Esophagus (tissue), 2 donors: ENCODE data around the gene FAM168A. TPM values are rescaled to one million over a fixed set of nuclear protein-coding genes. Genes with fewer than 3 reads are reported as not detected.

Experiments used
- H3K27ac ChIP-seq, 2 donors: one replicate each; pipeline ENCODE4 v1.5.1; 2013; ENCODE audit warnings: low read depth in 2 of 2, mild to moderate bottlenecking in 2 of 2, inconsistent platforms in 1 of 2, low read length in 1 of 2, moderate library complexity in 1 of 2
- H3K27me3 ChIP-seq, 2 donors: one replicate each; pipeline ENCODE4 v1.6.1; 2013; ENCODE audit warnings: low read length in 2 of 2, control low read depth in 1 of 2, mild to moderate bottlenecking in 1 of 2; ENCODE audit not compliant: insufficient read depth in 2 of 2, control insufficient read depth in 1 of 2
- H3K36me3 ChIP-seq, 2 donors: one replicate each; pipeline ENCODE4 v1.6.1; 2013; ENCODE audit warnings: low read length in 1 of 2; ENCODE audit not compliant: control insufficient read depth in 2 of 2, insufficient read depth in 2 of 2
- H3K4me1 ChIP-seq, 2 donors: one replicate each; pipeline ENCODE4 v1.6.1; 2013; ENCODE audit warnings: low read length in 1 of 2; ENCODE audit not compliant: control insufficient read depth in 2 of 2, insufficient read depth in 2 of 2
- H3K4me3 ChIP-seq, 2 donors: one replicate each; pipeline ENCODE4 v1.5.1; 2013; ENCODE audit warnings: low read length in 2 of 2, mild to moderate bottlenecking in 2 of 2, low read depth in 1 of 2, moderate library complexity in 1 of 2
- H3K9me3 ChIP-seq, 2 donors: one replicate each; pipeline ENCODE4 v1.6.1; 2013; ENCODE audit warnings: mild to moderate bottlenecking in 2 of 2, low read depth in 1 of 2, low read length in 1 of 2, moderate library complexity in 1 of 2; ENCODE audit not compliant: control insufficient read depth in 2 of 2, insufficient read depth in 1 of 2
- WGBS, 2 donors: extraction: QIAGEN DNeasy Blood & Tissue Kit; methylation state at CpG; one replicate each; pipeline ENCODE4 v1.1.7; 2013; 5-methylcytosine and 5-hydroxymethylcytosine counted together
- polyA plus RNA-seq, 2 donors: library from polyadenylated mRNA; stranded (reverse); fragments of 200-250 nt; gene quantifications; one replicate each; pipeline ENCODE4 v1.2.3, GENCODE V29; 2013
- donor health status: healthy with polysubstance abuse.
- donor health status: Bipolar disorder and iron deficiency.

FAM168A gene
- polyA plus RNA-seq, 2 donors, result 4.0 TPM

GRCh38 chr11:73429121-73429750 is 168.7 kb downstream of the FAM168A start:
- H3K27ac ChIP-seq, result no peak overlapping the region
- H3K4me1 ChIP-seq, result no peaks in the 10 kb centered on the region
- no peak overlapping the region for H3K4me3 ChIP-seq
- H3K27me3 ChIP-seq, result no peaks in the 10 kb centered on the region
- H3K9me3 ChIP-seq, result no peaks in the 10 kb centered on the region
- H3K36me3 ChIP-seq, result peaks cover 0 to 6% of the 10 kb centered on the region in 2 donors
- 67 to 70% methylated on average over 5 of the region's 5 CpGs for WGBS, 2 donors

- Histone ChIP-seq H3K27me3 (no peaks in the 10 kb centered on the region), H3K4me3 (no peak overlapping the region), H3K36me3 (peaks cover 0 to 6% of the 10 kb centered on the region in 2 donors), H3K4me1 (no peaks in the 10 kb centered on the region), H3K9me3 (no peaks in the 10 kb centered on the region), H3K27ac (no peak overlapping the region)
Observed at GRCh38 chr11:73428699-73429098, 169.2 kb downstream of the FAM168A start.

- Histone ChIP-seq H3K9me3 (no peaks in the 10 kb centered on the region), H3K27me3 (no peaks in the 10 kb centered on the region), H3K36me3 (peaks cover 0 to 6% of the 10 kb centered on the region in 2 donors), H3K4me1 (no peaks in the 10 kb centered on the region), H3K4me3 (no peak overlapping the region), H3K27ac (no peak overlapping the region)
Observed at GRCh38 chr11:73428227-73428626, 169.7 kb downstream of the FAM168A start.

GRCh38 chr11:73426219-73426850 is 171.6 kb downstream of the FAM168A start:
- Histone ChIP-seq H3K4me3 (no peak overlapping the region), H3K9me3 (no peaks in the 10 kb centered on the region), H3K27ac (no peak overlapping the region), H3K4me1 (no peaks in the 10 kb centered on the region), H3K27me3 (no peaks in the 10 kb centered on the region), H3K36me3 (peaks cover 0 to 6% of the 10 kb centered on the region in 2 donors)
- 79 to 89% methylated on average over 2 of the region's 2 CpGs for WGBS, 2 donors

- no peak overlapping the region for H3K4me3 ChIP-seq
- H3K9me3 ChIP-seq, result no peaks in the 10 kb centered on the region
- no peaks in the 10 kb centered on the region for H3K27me3 ChIP-seq
- peaks cover 0 to 1% of the 10 kb centered on the region in 2 donors for H3K36me3 ChIP-seq
- H3K27ac ChIP-seq, result no peak overlapping the region
- 65 to 90% methylated on average over 1 of the region's 1 CpG for WGBS, 2 donors
- H3K4me1 ChIP-seq, result no peaks in the 10 kb centered on the region
Observed at GRCh38 chr11:73425108-73425507, 172.8 kb downstream of the FAM168A start.

GRCh38 chr11:73423506-73423905 is 174.4 kb downstream of the FAM168A start:
- Histone ChIP-seq H3K4me1 (no peaks in the 10 kb centered on the region), H3K27ac (no peak overlapping the region)
- WGBS, 2 donors, result 87 to 89% methylated on average over 3 of the region's 3 CpGs

GRCh38 chr11:73422886-73423285 is 175.0 kb downstream of the FAM168A start:
- Histone ChIP-seq H3K9me3 (no peaks in the 10 kb centered on the region), H3K27me3 (no peaks in the 10 kb centered on the region), H3K4me3 (no peak overlapping the region), H3K36me3 (peaks cover 0 to 3% of the 10 kb centered on the region in 2 donors), H3K27ac (no peak overlapping the region), H3K4me1 (no peaks in the 10 kb centered on the region)
- WGBS, 2 donors, result 93 to 95% methylated on average over 4 of the region's 4 CpGs

More at GRCh38 chr11:73423506-73423905, 174.4 kb downstream of the FAM168A start:
- Histone ChIP-seq H3K36me3 (no peaks in the 10 kb centered on the region), H3K27me3 (no peaks in the 10 kb centered on the region), H3K9me3 (no peaks in the 10 kb centered on the region), H3K4me3 (no peak overlapping the region)

- H3K27ac ChIP-seq, result no peak overlapping the region
- H3K27me3 ChIP-seq, result no peaks in the 10 kb centered on the region
- peaks cover 0 to 3% of the 10 kb centered on the region in 2 donors for H3K36me3 ChIP-seq
- H3K4me1 ChIP-seq, result no peaks in the 10 kb centered on the region
- no peak overlapping the region for H3K4me3 ChIP-seq
- H3K9me3 ChIP-seq, result no peaks in the 10 kb centered on the region
Observed at GRCh38 chr11:73420136-73420535, 177.8 kb downstream of the FAM168A start.

- Histone ChIP-seq H3K4me3 (no peak overlapping the region), H3K36me3 (peaks cover 0 to 3% of the 10 kb centered on the region in 2 donors), H3K4me1 (no peaks in the 10 kb centered on the region), H3K27ac (no peak overlapping the region), H3K9me3 (no peaks in the 10 kb centered on the region), H3K27me3 (no peaks in the 10 kb centered on the region)
- 96 to 97% methylated on average over 2 of the region's 2 CpGs for WGBS, 2 donors
Observed at GRCh38 chr11:73416786-73417185, 181.1 kb downstream of the FAM168A start.
